Endothelial cell of umbilical vein (primary cell): ENCODE measurements around the gene ZC3H7A. TPM values are rescaled to one million over a fixed set of nuclear protein-coding genes. Genes with fewer than 3 reads are reported as not detected.

Source experiments
- BruUV-seq: library from RNA; stranded (reverse); fragments of 400-500 nt; replicated peaks from 2 replicates; lab custom pipeline; 2021; lab: Mats Ljungman, UMichigan
- CTCF ChIA-PET: fragments of 300-600, 350-600 bp; sonication (Branson Sonifier 250); formaldehyde crosslinking; loops from one replicate; lab custom pipeline; 2021; ENCODE audit warnings: antibody characterized with exemption, inconsistent platforms; lab: Charles Lee
- POLR2A ChIA-PET: fragments of 300-600, 350-600 bp; sonication (Branson Sonifier 250); formaldehyde crosslinking; loops from one replicate; lab custom pipeline; 2021; ENCODE audit warnings: antibody characterized with exemption, inconsistent platforms; lab: Charles Lee
- DNase-seq: peaks from one replicate; pipeline ENCODE4 v3.0.0-alpha.2; 2011; ENCODE audit warnings: low read depth, low spot score
- FAIRE-seq: peaks from 2 replicates; lab custom pipeline; 2011; peaks lifted over from hg19 to GRCh38; lab: Jason Lieb, UNC
- H2AFZ ChIP-seq: 2 replicates; pipeline ENCODE4 v1.6.0; 2012; ENCODE audit warnings: low read depth, low read length, control low read depth, inconsistent platforms
- H3K27ac ChIP-seq: 2 replicates; pipeline ENCODE4 v1.5.1; 2011; ENCODE audit warnings: low read depth, mild to moderate bottlenecking, control low read depth, low read length, moderate library complexity; ENCODE audit not compliant: insufficient read depth
- H3K27me3 ChIP-seq, 2 experiments: 2 replicates each; pipeline versions ENCODE4 v1.6.0 to v1.6.1; 2011; ENCODE audit warnings: low read length in 2 of 2, mixed read lengths in 1 of 2; ENCODE audit not compliant: control insufficient read depth in 2 of 2, insufficient read depth in 2 of 2
- H3K36me3 ChIP-seq, 2 experiments: 2 replicates in 1 of 2; 3 replicates in 1 of 2; pipeline ENCODE4 v1.5.1; 2011; ENCODE audit warnings: low read length in 2 of 2, mild to moderate bottlenecking in 1 of 2, moderate library complexity in 1 of 2; ENCODE audit not compliant: control insufficient read depth in 2 of 2, insufficient read depth in 2 of 2; ENCODE audit errors: extremely low read depth in 1 of 2
- H3K4me1 ChIP-seq: 3 replicates; pipeline ENCODE4 v1.5.1; 2011; ENCODE audit warnings: mild to moderate bottlenecking, low read length; ENCODE audit not compliant: control insufficient read depth, insufficient read depth; ENCODE audit errors: extremely low read depth
- H3K4me2 ChIP-seq: 2 replicates; pipeline ENCODE4 v1.6.1; 2011; ENCODE audit warnings: low read length, control low read depth, mixed read lengths; ENCODE audit not compliant: insufficient read depth
- H3K4me3 ChIP-seq, 3 experiments: fragments of 200-600 bp in 1 of 3; sonication (generic), shearing (Covaris generic) in 1 of 3; replicated peaks in 1 of 3; 2 replicates each; pipeline ENCODE4 v1.5.1; 2011 to 2016; ENCODE audit warnings: control low read depth in 3 of 3, low read length in 3 of 3, mild to moderate bottlenecking in 2 of 3, inconsistent platforms in 1 of 3, low read depth in 1 of 3, moderate library complexity in 1 of 3; ENCODE audit not compliant: insufficient read depth in 1 of 3
- H3K79me2 ChIP-seq: 2 replicates; pipeline ENCODE4 v1.6.0; 2012; ENCODE audit warnings: low read length, inconsistent platforms; ENCODE audit not compliant: control insufficient read depth, insufficient read depth
- H3K9ac ChIP-seq: replicated peaks from 2 replicates; pipeline ENCODE3; 2011; ENCODE audit warnings: low read length, control low read depth; ENCODE audit not compliant: insufficient read depth; ENCODE audit errors: extremely low read depth
- H3K9me1 ChIP-seq: replicated peaks from 3 replicates; pipeline ENCODE4 v1.6.0; 2011; ENCODE audit warnings: mild to moderate bottlenecking, low read length; ENCODE audit not compliant: control insufficient read depth, insufficient read depth; ENCODE audit errors: extremely low read depth
- H3K9me3 ChIP-seq: replicated peaks from 2 replicates; pipeline ENCODE4 v1.5.1; 2012; ENCODE audit warnings: low read length, inconsistent platforms; ENCODE audit not compliant: control insufficient read depth, insufficient read depth
- H4K20me1 ChIP-seq: replicated peaks from 2 replicates; pipeline ENCODE3; 2011; ENCODE audit warnings: mild to moderate bottlenecking, low read length; ENCODE audit not compliant: control insufficient read depth, insufficient read depth; ENCODE audit errors: extremely low read depth
- FOS ChIP-seq: IDR thresholded peaks from 2 replicates; pipeline ENCODE4 v1.6.1; 2011; ENCODE audit warnings: mild to moderate bottlenecking, low read length, moderate library complexity, borderline replicate concordance; ENCODE audit not compliant: insufficient read depth
- GATA2 ChIP-seq: IDR thresholded peaks from 2 replicates; pipeline ENCODE4 v1.7.0; 2011; ENCODE audit warnings: low read depth, mild to moderate bottlenecking, moderate library complexity, mixed read lengths, low read length; ENCODE audit not compliant: insufficient read length, insufficient read depth
- POLR2A ChIP-seq: IDR thresholded peaks from 2 replicates; pipeline ENCODE4 v1.6.1; 2012; ENCODE audit warnings: low read depth, mild to moderate bottlenecking, control low read depth, low read length
- POLR2AphosphoS5 ChIP-seq: IDR thresholded peaks from 2 replicates; pipeline ENCODE4 v1.6.1; 2012; ENCODE audit warnings: low read depth, mild to moderate bottlenecking, control low read depth, low read length, moderate library complexity; ENCODE audit not compliant: insufficient read depth
- dilution Hi-C: fragments of 300-500 bp; cut with MboI; formaldehyde crosslinking; loops from one replicate; pipeline ENCODE4 v1.15.0; 2019; ENCODE audit warnings: low sequenced_read_pairs; ENCODE audit not compliant: extremely low pct_ligation_motif_present
- intact Hi-C: fragments of 100-400 bp; cut with micrococcal nuclease; formaldehyde crosslinking; loops from one replicate; pipeline ENCODE4 v1.10.0; 2022
- polyA plus RNA-seq, 4 experiments: library from polyadenylated mRNA; depleted of rRNA in 3 of 4; stranded (reverse) in 3 of 4; unstranded in 1 of 4; fragments of >200 nt; gene quantifications; 2 replicates each; pipeline versions ENCODE4 v1.2.1 to v1.2.3, GENCODE V29; 2011 to 2012; ENCODE audit warnings: missing spikeins in 1 of 4
- total RNA-seq: library from RNA; stranded (reverse); gene quantifications from 2 replicates; pipeline ENCODE4 v1.2.3, GENCODE V29; 2021

The ZC3H7A gene
- total and polyA plus RNA-seq, 2 donors (not counting 3 experiments of a cell fraction or from before 2014, with no cell fraction given): 44.1 to 78.0 TPM

DNA sequence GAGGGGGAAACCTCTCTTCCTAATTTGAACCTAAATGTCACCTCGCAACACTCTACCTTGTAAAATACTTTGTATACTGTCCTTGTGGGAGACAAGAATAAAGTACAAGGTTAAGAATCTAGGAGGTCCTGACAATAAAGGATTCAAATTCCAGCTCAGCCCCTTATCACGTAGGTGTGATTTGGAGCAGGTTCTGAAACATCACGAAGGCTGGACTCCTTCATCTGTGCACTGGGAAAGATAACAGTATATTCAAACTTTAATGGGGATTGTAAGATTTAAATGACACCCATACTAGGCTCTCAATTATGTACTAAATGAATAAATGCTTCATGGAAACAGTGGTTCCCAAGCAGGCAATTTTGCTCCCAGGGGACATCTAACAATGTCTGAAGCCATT is 56.5 kb downstream of the ZC3H7A start:
- Histone ChIP-seq H3K79me2 (peaks cover 62% of the 10 kb centered on the region), H3K9me1 (no peaks in the 10 kb centered on the region), H3K4me3 (peak overlapping the region in 2 of 3 experiments; percentile 7 to 91), H3K27me3 (no peaks in the 10 kb centered on the region), H3K27ac (no peak overlapping the region), H3K9ac (no peak overlapping the region), H3K36me3 (peaks cover 4 to 8% of the 10 kb centered on the region in 2 experiments), H4K20me1 (peaks cover 7% of the 10 kb centered on the region), H2AFZ (no peak overlapping the region), H3K4me1 (peaks cover 22% of the 10 kb centered on the region), H3K4me2 (peak overlapping the region; percentile 92), H3K9me3 (no peaks in the 10 kb centered on the region)
- POLR2A ChIA-PET: no interaction called here
- dilution Hi-C loops: no loop called here
- intact Hi-C loops: loop anchor here (5.0 kb wide), 1 partner anchor 237 kb away; the partner anchor contains the start of gene SNX29
- BruUV-seq: no TSS peak
- CTCF ChIA-PET: interaction anchor here (1.6 kb wide), 1 partner anchor 26 kb away, joined by 5 read pairs; no protein-coding TSS in a partner anchor
- DNase-seq: no peak
- TF ChIP-seq FOS (no peak), POLR2AphosphoS5 (no peak), GATA2 (no peak), POLR2A (no peak)
- no peak for FAIRE-seq

DNA sequence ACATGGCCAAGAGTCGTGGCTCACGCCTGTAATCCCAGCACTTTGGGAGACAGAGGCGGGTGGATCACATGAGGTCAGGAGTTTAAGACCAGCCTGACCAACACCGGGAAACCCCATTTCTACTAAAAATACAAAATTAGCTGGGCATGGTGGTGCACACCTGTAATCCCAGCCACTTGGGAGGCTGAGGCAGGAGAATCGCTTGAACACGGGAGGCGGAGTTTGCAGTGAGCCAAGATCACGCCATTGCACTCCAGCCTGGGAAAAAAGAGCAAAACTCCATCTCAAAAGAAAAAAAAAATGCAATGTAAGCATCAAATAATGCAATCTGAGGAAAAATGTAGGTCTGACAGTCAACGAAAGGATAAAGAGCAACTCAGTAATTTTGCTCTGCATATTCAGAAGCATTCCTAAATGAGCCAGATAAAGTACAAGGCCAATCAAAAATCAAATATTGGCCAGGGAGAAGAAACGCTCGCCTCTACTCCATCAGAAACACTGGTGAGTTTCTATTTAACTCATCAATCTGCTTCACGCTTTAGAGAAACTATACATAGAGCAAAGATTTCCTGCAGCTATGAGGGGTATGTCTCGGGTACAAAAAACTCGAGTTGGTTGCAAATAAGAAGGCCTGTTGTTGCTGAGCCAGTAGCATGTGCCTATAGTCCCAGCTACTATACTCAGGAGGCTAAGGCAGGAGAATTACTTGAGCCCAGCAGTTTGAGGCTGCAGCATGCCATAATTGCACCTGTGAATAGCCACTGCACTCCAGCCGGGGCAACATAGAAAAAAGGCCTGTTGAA is 58.1 kb downstream of the ZC3H7A start:
- FAIRE-seq (no peak), DNase-seq (no peak)
- no peak for TF ChIP-seq GATA2
- POLR2A ChIA-PET: no interaction called here
- Histone ChIP-seq H3K9me1 (no peaks in the 10 kb centered on the region), H2AFZ (no peak overlapping the region), H3K4me2 (no peak overlapping the region), H3K36me3 (peaks cover 11 to 12% of the 10 kb centered on the region in 2 experiments), H3K9me3 (no peaks in the 10 kb centered on the region), H3K9ac (no peak overlapping the region), H3K4me1 (peaks cover 22% of the 10 kb centered on the region), H3K27ac (no peak overlapping the region), H3K27me3 (no peaks in the 10 kb centered on the region), H3K79me2 (peaks cover 68% of the 10 kb centered on the region), H3K4me3 (no peak overlapping the region), H4K20me1 (peaks cover 7% of the 10 kb centered on the region)
- no TSS peak for BruUV-seq
- CTCF ChIA-PET: no interaction called here
- intact Hi-C loops: no loop called here
- dilution Hi-C loops: no loop called here
